Fibroblast of villous mesenchyme (primary cell): ENCODE results near the gene CLDN16. TPM values are rescaled to one million over a fixed set of nuclear protein-coding genes. Genes with fewer than 3 reads are reported as not detected.

ENCODE experiments used
- DNase-seq: peaks from one replicate; pipeline ENCODE4 v3.0.0-alpha.2; 2010; ENCODE audit warnings: low read depth
- H3K4me3 ChIP-seq: 2 replicates; pipeline ENCODE4 v1.5.1; 2011; ENCODE audit warnings: low read depth, mild to moderate bottlenecking, low read length
- CTCF ChIP-seq: IDR thresholded peaks from 2 replicates; pipeline ENCODE4 v1.5.1; 2012; ENCODE audit warnings: low read depth, mild to moderate bottlenecking, low read length; ENCODE audit not compliant: insufficient read depth
- total RNA-seq: library from RNA; depleted of rRNA; stranded (reverse); fragments of >200 nt; gene quantifications from 2 replicates; pipeline ENCODE4 v1.2.3, GENCODE V29; 2012

Gene CLDN16
- total RNA-seq, 1 donor = 0.43 TPM

GRCh38 chr3:190346541-190346940 is 41.4 kb upstream of the CLDN16 start:
- DNase-seq = no peak
- no peak overlapping the region for H3K4me3 ChIP-seq
- no peak for TF ChIP-seq CTCF

GRCh38 chr3:190352861-190353457 is 35.0 kb upstream of the CLDN16 start:
- no peak overlapping the region for H3K4me3 ChIP-seq
- no peak for TF ChIP-seq CTCF
- no peak for DNase-seq

- no peak for TF ChIP-seq CTCF
- no peak for DNase-seq
- no peak overlapping the region for H3K4me3 ChIP-seq
Measured at GRCh38 chr3:190356246-190356645, 31.7 kb upstream of the CLDN16 start.

- peak; percentile 85 for DNase-seq
Measured at GRCh38 chr3:190357468-190357867, 30.5 kb upstream of the CLDN16 start.

GRCh38 chr3:190359813-190360212 is 28.1 kb upstream of the CLDN16 start:
- no peak overlapping the region for H3K4me3 ChIP-seq
- DNase-seq = no peak
- TF ChIP-seq CTCF = no peak

More at GRCh38 chr3:190357468-190357867, 30.5 kb upstream of the CLDN16 start:
- no peak for TF ChIP-seq CTCF
- no peak overlapping the region for H3K4me3 ChIP-seq

GRCh38 chr3:190360228-190360627 is 27.7 kb upstream of the CLDN16 start:
- no peak for TF ChIP-seq CTCF
- no peak overlapping the region for H3K4me3 ChIP-seq
- no peak for DNase-seq

GRCh38 chr3:190361791-190362190 is 26.2 kb upstream of the CLDN16 start:
- TF ChIP-seq CTCF = no peak
- no peak for DNase-seq
- H3K4me3 ChIP-seq = no peak overlapping the region
